Uterus (tissue), 4 donors: ENCODE measurements around the gene IGF2BP2. TPM values are rescaled to one million over a fixed set of nuclear protein-coding genes. Genes with fewer than 3 reads are reported as not detected.

Experiments used
- DNase-seq, 2 donors: peaks; one replicate each; pipeline ENCODE4 v3.0.0-alpha.2; 2019 to 2020
- H3K27ac ChIP-seq, 2 donors: fragments of 200-600 bp; sonication (generic); 1 replicate in 1 of 2; 2 replicates in 1 of 2; pipeline ENCODE4 v1.5.1; 2016 to 2018
- H3K27me3 ChIP-seq, 2 donors: fragments of 200-600 bp; sonication (generic); one replicate each; pipeline ENCODE4 v1.5.1; 2018 to 2019; ENCODE audit warnings: control low read depth in 1 of 2
- H3K36me3 ChIP-seq, 2 donors: fragments of 200-600 bp; sonication (generic); one replicate each; pipeline ENCODE4 v1.5.1; 2019; ENCODE audit warnings: control low read depth in 1 of 2
- H3K4me1 ChIP-seq, 2 donors: fragments of 200-600 bp; sonication (generic); one replicate each; pipeline ENCODE4 v1.5.1; 2018 to 2019; ENCODE audit warnings: control low read depth in 1 of 2
- H3K4me3 ChIP-seq, 2 donors: fragments of 200-600 bp; sonication (generic); 1 replicate in 1 of 2; 2 replicates in 1 of 2; pipeline ENCODE4 v1.5.1; 2018 to 2019; ENCODE audit warnings: mild to moderate bottlenecking in 1 of 2
- H3K9me3 ChIP-seq, 2 donors: fragments of 200-600 bp; sonication (generic); one replicate each; pipeline ENCODE4 v1.5.1; 2019; ENCODE audit warnings: control low read depth in 1 of 2
- CTCF ChIP-seq, 4 experiments: fragments of 200-600 bp in 2 of 4; fragments of 450-650 bp in 2 of 4; sonication (generic) in 2 of 4; IDR thresholded peaks; one replicate each; pipeline ENCODE4 v1.5.1; 2016 to 2019; ENCODE audit warnings: antibody characterized with exemption in 4 of 4, mild to moderate bottlenecking in 2 of 4, moderate library complexity in 1 of 4
- POLR2A ChIP-seq, 2 donors: fragments of 450-650 bp; IDR thresholded peaks; one replicate each; pipeline ENCODE4 v1.6.1; 2016; ENCODE audit warnings: antibody characterized with exemption in 2 of 2, mild to moderate bottlenecking in 1 of 2, moderate library complexity in 1 of 2
- intact Hi-C: fragments of 100-400 bp; cut with DNase I; formaldehyde crosslinking; loops from one replicate; pipeline ENCODE4 v1.15.1; 2023; ENCODE audit warnings: low total_unique reads
- total RNA-seq, 4 donors: library from RNA; depleted of rRNA in 3 of 4; stranded (reverse); fragments of >200 nt in 3 of 4; gene quantifications; one replicate each; pipeline versions ENCODE4 v1.1.0 to v1.2.4, GENCODE V29; 2014 to 2023
- donor health status: DM: yes; HTN: yes; CAD: no.

The IGF2BP2 gene
- total RNA-seq, 4 donors from 2014 or later, result 2.9 to 65.6 (median 13.1) TPM

GRCh38 chr3:185724761-185725160 lies 100.1 kb downstream of the IGF2BP2 start:
- Histone ChIP-seq H3K27ac (no peak overlapping the region), H3K4me3 (no peak overlapping the region), H3K27me3 (no peaks in the 10 kb centered on the region), H3K36me3 (no peaks in the 10 kb centered on the region), H3K9me3 (no peaks in the 10 kb centered on the region), H3K4me1 (no peaks in the 10 kb centered on the region)
- DNase-seq, result no peak
- no peak for TF ChIP-seq CTCF (IDR thresholded peaks at IDR 0.05)
- no peak for TF ChIP-seq POLR2A (IDR thresholded peaks at IDR 0.05)
- intact Hi-C loops, result no loop called here

- TF ChIP-seq POLR2A (IDR thresholded peaks at IDR 0.05), result no peak
- intact Hi-C loops, result no loop called here
Observed at GRCh38 chr3:185724251-185724650, 100.6 kb downstream of the IGF2BP2 start.

GRCh38 chr3:185722881-185723280 lies 102.0 kb downstream of the IGF2BP2 start:
- H3K27ac ChIP-seq, result no peak overlapping the region
- H3K9me3 ChIP-seq, result no peaks in the 10 kb centered on the region
- no peak overlapping the region for H3K4me3 ChIP-seq
- DNase-seq, result no peak
- no peaks in the 10 kb centered on the region for H3K4me1 ChIP-seq
- H3K36me3 ChIP-seq, result no peaks in the 10 kb centered on the region
- TF ChIP-seq POLR2A (IDR thresholded peaks at IDR 0.05) (no peak), CTCF (IDR thresholded peaks at IDR 0.05) (no peak)
- intact Hi-C loops, result no loop called here
- H3K27me3 ChIP-seq, result no peaks in the 10 kb centered on the region

More at GRCh38 chr3:185724251-185724650, 100.6 kb downstream of the IGF2BP2 start:
- no peaks in the 10 kb centered on the region for H3K36me3 ChIP-seq
- H3K4me1 ChIP-seq, result no peaks in the 10 kb centered on the region
- DNase-seq, result no peak
- no peak overlapping the region for H3K4me3 ChIP-seq
- no peaks in the 10 kb centered on the region for H3K9me3 ChIP-seq
- H3K27me3 ChIP-seq, result no peaks in the 10 kb centered on the region
- H3K27ac ChIP-seq, result no peak overlapping the region

GRCh38 chr3:185721970-185722369 lies 102.9 kb downstream of the IGF2BP2 start:
- no peak overlapping the region for H3K4me3 ChIP-seq
- H3K27ac ChIP-seq, result no peak overlapping the region
- intact Hi-C loops, result no loop called here
- no peak for TF ChIP-seq CTCF (IDR thresholded peaks at IDR 0.05)
- TF ChIP-seq POLR2A (IDR thresholded peaks at IDR 0.05), result no peak
- H3K36me3 ChIP-seq, result no peaks in the 10 kb centered on the region
- DNase-seq, result no peak
- no peaks in the 10 kb centered on the region for H3K9me3 ChIP-seq
- H3K27me3 ChIP-seq, result no peaks in the 10 kb centered on the region
- no peaks in the 10 kb centered on the region for H3K4me1 ChIP-seq

- Histone ChIP-seq H3K27me3 (no peaks in the 10 kb centered on the region), H3K9me3 (no peaks in the 10 kb centered on the region), H3K4me3 (no peak overlapping the region), H3K27ac (no peak overlapping the region), H3K4me1 (no peaks in the 10 kb centered on the region), H3K36me3 (no peaks in the 10 kb centered on the region)
- DNase-seq, result no peak
- no peak for TF ChIP-seq CTCF (IDR thresholded peaks at IDR 0.05)
- no peak for TF ChIP-seq POLR2A (IDR thresholded peaks at IDR 0.05)
- intact Hi-C loops, result no loop called here
Observed at GRCh38 chr3:185720326-185720725, 104.5 kb downstream of the IGF2BP2 start.
